Natural killer cell (primary cell): ENCODE data around the gene RPL10. TPM values are rescaled to one million over a fixed set of nuclear protein-coding genes. Genes with fewer than 3 reads are reported as not detected.

Experiments
- ATAC-seq, 3 donors: fragments of 150-1000 bp in 2 of 3; fragments of 200-7000 bp in 1 of 3; cut with Tn5 transposase; 1 replicate in 1 of 3; 2 replicates in 2 of 3; pipeline ENCODE4 v1.10.0; 2021; ENCODE audit warnings: mild to moderate bottlenecking in 2 of 3, moderate library complexity in 2 of 3
- DNase-seq, 2 donors: peaks; one replicate each; pipeline versions ENCODE4 v3.0.0 to v3.0.0-alpha.2; 2013 to 2021; ENCODE audit warnings: mixed read lengths in 1 of 2
- H3K27ac ChIP-seq: one replicate; pipeline ENCODE4 v1.5.1; 2013; ENCODE audit warnings: mild to moderate bottlenecking, low read length
- H3K27me3 ChIP-seq: one replicate; pipeline ENCODE4 v1.6.1; 2013; ENCODE audit warnings: low read length; ENCODE audit not compliant: control insufficient read depth, insufficient read depth
- H3K36me3 ChIP-seq: one replicate; pipeline ENCODE4 v1.6.1; 2013; ENCODE audit warnings: low read length; ENCODE audit not compliant: control insufficient read depth, insufficient read depth
- H3K4me1 ChIP-seq: one replicate; pipeline ENCODE4 v1.6.1; 2013; ENCODE audit warnings: low read length; ENCODE audit not compliant: control insufficient read depth, insufficient read depth
- H3K4me3 ChIP-seq: one replicate; pipeline ENCODE4 v1.5.1; 2013; ENCODE audit warnings: low read length
- H3K9me3 ChIP-seq: one replicate; pipeline ENCODE4 v1.6.1; 2013; ENCODE audit warnings: low read length; ENCODE audit not compliant: control insufficient read depth, insufficient read depth
- H3K27ac Mint-ChIP-seq, 2 donors: one replicate each; pipeline ENCODE4 v1.8.0; 2022; ENCODE audit warnings: mild to moderate bottlenecking in 2 of 2, mixed read lengths in 2 of 2, moderate library complexity in 1 of 2
- H3K27me3 Mint-ChIP-seq, 2 donors: one replicate each; pipeline ENCODE4 v1.8.0; 2022; ENCODE audit warnings: low read depth in 2 of 2, mixed read lengths in 2 of 2
- H3K36me3 Mint-ChIP-seq: one replicate; pipeline ENCODE4 v1.8.0; 2022; ENCODE audit warnings: mixed read lengths
- H3K4me1 Mint-ChIP-seq, 2 donors: one replicate each; pipeline ENCODE4 v1.8.0; 2022; ENCODE audit warnings: mixed read lengths in 2 of 2
- H3K4me3 Mint-ChIP-seq: one replicate; pipeline ENCODE4 v1.8.0; 2022; ENCODE audit warnings: mild to moderate bottlenecking, moderate library complexity, mixed read lengths
- H3K9me3 Mint-ChIP-seq, 2 donors: one replicate each; pipeline ENCODE4 v1.8.0; 2022; ENCODE audit warnings: mixed read lengths in 2 of 2
- CTCF ChIP-seq: fragments of 200-600 bp; IDR thresholded peaks from one replicate; pipeline ENCODE4 v1.8.0; 2022; ENCODE audit warnings: antibody characterized with exemption
- WGBS: methylation state at CpG from one replicate; pipeline ENCODE4 v1.1.7; 2013; ENCODE audit warnings: missing lambda C conversion rate; ENCODE audit not compliant: insufficient coverage; 5-methylcytosine and 5-hydroxymethylcytosine counted together
- intact Hi-C: fragments of 100-400 bp; cut with micrococcal nuclease; formaldehyde crosslinking; loops from one replicate; pipeline ENCODE4 v1.14.2; 2022
- total RNA-seq, 4 donors: library from RNA; stranded (reverse); fragments of 120-200 nt in 1 of 4; gene quantifications; one replicate each; pipeline versions ENCODE4 v1.2.3 to v1.2.4, GENCODE V29; 2013 to 2022

Gene RPL10
- total RNA-seq, 3 donors from 2014 or later (not counting 1 experiment from before 2014, with no cell fraction given) = 2,249 to 2,456 (median 2,324) TPM

- no peaks in the 10 kb centered on the region for H3K9me3 ChIP-seq
- no peak overlapping the region for H3K4me3 ChIP-seq
- no peak for DNase-seq
- H3K9me3 Mint-ChIP-seq = no peaks in the 10 kb centered on the region
- ATAC-seq = no peak
- 90% methylated on average over 16 of the region's 17 CpGs for WGBS
- H3K27me3 Mint-ChIP-seq = no peaks in the 10 kb centered on the region
- no peak overlapping the region for H3K27ac Mint-ChIP-seq
- no peaks in the 10 kb centered on the region for H3K27me3 ChIP-seq
- peaks cover 14% of the 10 kb centered on the region for H3K36me3 ChIP-seq
- peaks cover 45% of the 10 kb centered on the region for H3K4me1 ChIP-seq
- peaks cover 6 to 14% of the 10 kb centered on the region in 2 donors for H3K4me1 Mint-ChIP-seq
- H3K27ac ChIP-seq = no peak overlapping the region
- no peaks in the 10 kb centered on the region for H3K36me3 Mint-ChIP-seq
- no peak overlapping the region for H3K4me3 Mint-ChIP-seq
- intact Hi-C loops = loop anchor here (5.0 kb wide), 1 partner anchor 43 kb away; the partner anchor contains the start of gene RPL10
- TF ChIP-seq CTCF = no peak
Observed at GRCh38 chrX:154440623-154441357, 42.6 kb downstream of the RPL10 start.

GRCh38 chrX:154441564-154441963, 43.4 kb downstream of the RPL10 start:
- H3K4me3 Mint-ChIP-seq = no peak overlapping the region
- peaks cover 0 to 14% of the 10 kb centered on the region in 2 donors for H3K4me1 Mint-ChIP-seq
- H3K4me1 ChIP-seq = peaks cover 43% of the 10 kb centered on the region
- no peaks in the 10 kb centered on the region for H3K27me3 ChIP-seq
- WGBS = 92% methylated on average over 9 of the region's 11 CpGs
- ATAC-seq (no peak), DNase-seq (peak in 1 of 2 donors; percentile 34)
- no peaks in the 10 kb centered on the region for H3K9me3 ChIP-seq
- H3K4me3 ChIP-seq = no peak overlapping the region
- H3K36me3 Mint-ChIP-seq = no peaks in the 10 kb centered on the region
- H3K27ac Mint-ChIP-seq = no peak overlapping the region
- no peaks in the 10 kb centered on the region for H3K9me3 Mint-ChIP-seq
- no peak for TF ChIP-seq CTCF
- H3K27ac ChIP-seq = no peak overlapping the region
- no peaks in the 10 kb centered on the region for H3K27me3 Mint-ChIP-seq
- intact Hi-C loops = loop anchor here (5.0 kb wide), 1 partner anchor 44 kb away; the partner anchor contains the start of gene RPL10
- peaks cover 12% of the 10 kb centered on the region for H3K36me3 ChIP-seq

GRCh38 chrX:154441984-154442707, 44.0 kb downstream of the RPL10 start:
- H3K9me3 ChIP-seq = no peaks in the 10 kb centered on the region
- H3K4me1 ChIP-seq = peaks cover 43% of the 10 kb centered on the region
- H3K27ac ChIP-seq = no peak overlapping the region
- no peak overlapping the region for H3K4me3 ChIP-seq
- Mint-ChIP-seq H3K36me3 (no peaks in the 10 kb centered on the region), H3K4me1 (peaks cover 0 to 18% of the 10 kb centered on the region in 2 donors), H3K27ac (no peak overlapping the region), H3K27me3 (no peaks in the 10 kb centered on the region), H3K9me3 (no peaks in the 10 kb centered on the region), H3K4me3 (no peak overlapping the region)
- no peak for TF ChIP-seq CTCF
- H3K27me3 ChIP-seq = no peaks in the 10 kb centered on the region
- WGBS = 89% methylated on average over 21 of the region's 21 CpGs
- DNase-seq (no peak), ATAC-seq (no peak)
- peaks cover 12% of the 10 kb centered on the region for H3K36me3 ChIP-seq
- intact Hi-C loops = loop anchor here (5.0 kb wide), 1 partner anchor 45 kb away; the partner anchor contains the start of gene RPL10
